ENCODE data around the gene ATP6V0E2. TPM values are rescaled to one million over a fixed set of nuclear protein-coding genes. Genes with fewer than 3 reads are reported as not detected.

Gene ATP6V0E2
- total RNA-seq, 4 donors from 2014 or later: 17.9 to 55.1 (median 32.7) TPM

DNA sequence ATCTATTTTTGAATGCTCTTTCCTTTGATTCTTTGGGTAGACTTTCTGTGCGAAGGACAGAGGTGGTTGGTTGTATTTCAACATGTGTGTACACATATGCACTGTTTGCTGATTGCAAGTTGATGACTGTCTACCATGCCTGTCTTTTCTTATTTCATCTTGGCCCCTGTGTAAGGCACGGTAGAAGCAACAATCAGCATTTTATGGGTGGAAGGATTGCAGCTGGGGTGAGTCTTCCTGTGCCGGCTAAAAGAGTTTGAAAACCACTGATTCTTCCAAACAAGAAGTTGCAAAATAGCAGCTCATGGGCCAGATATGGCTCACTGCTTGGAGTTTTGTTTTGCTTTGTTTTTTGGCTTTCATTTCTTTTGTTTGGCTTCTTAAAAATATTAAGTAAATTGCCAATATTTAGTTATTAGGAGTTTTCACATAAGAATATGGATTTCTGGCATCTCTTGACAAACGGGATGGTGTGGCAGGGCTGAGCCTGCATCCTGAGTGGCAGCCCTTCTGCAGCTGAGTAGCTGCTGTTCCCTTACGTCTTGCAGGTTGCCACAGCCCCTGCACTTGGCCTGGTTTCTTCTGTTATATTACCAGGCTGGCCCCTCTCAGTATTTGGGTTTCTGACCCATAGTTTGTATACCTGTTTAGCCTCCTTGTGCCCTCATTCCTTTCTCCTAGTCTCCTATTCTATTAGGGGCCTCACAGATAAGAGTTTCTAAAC lies 28.4 kb upstream of the ATP6V0E2 start:
- no peaks in the 10 kb centered on the region for H3K27me3 ChIP-seq
- no peak for DNase-seq (ENCODE audit: extremely low spot score)
- WGBS: 82% methylated on average over 5 of the region's 5 CpGs
- peaks cover 0 to 6% (median under 1%) of the 10 kb centered on the region in 4 donors for H3K4me1 ChIP-seq
- intact Hi-C loops (cut with DNase I): no loop called here
- H3K9me3 ChIP-seq: no peaks in the 10 kb centered on the region
- H3K27ac ChIP-seq (replicated peaks in 1 of 4): no peak overlapping the region
- TF ChIP-seq, protein P1, sequence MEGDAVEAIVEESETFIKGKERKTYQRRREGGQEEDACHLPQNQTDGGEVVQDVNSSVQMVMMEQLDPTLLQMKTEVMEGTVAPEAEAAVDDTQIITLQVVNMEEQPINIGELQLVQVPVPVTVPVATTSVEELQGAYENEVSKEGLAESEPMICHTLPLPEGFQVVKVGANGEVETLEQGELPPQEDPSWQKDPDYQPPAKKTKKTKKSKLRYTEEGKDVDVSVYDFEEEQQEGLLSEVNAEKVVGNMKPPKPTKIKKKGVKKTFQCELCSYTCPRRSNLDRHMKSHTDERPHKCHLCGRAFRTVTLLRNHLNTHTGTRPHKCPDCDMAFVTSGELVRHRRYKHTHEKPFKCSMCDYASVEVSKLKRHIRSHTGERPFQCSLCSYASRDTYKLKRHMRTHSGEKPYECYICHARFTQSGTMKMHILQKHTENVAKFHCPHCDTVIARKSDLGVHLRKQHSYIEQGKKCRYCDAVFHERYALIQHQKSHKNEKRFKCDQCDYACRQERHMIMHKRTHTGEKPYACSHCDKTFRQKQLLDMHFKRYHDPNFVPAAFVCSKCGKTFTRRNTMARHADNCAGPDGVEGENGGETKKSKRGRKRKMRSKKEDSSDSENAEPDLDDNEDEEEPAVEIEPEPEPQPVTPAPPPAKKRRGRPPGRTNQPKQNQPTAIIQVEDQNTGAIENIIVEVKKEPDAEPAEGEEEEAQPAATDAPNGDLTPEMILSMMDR (IDR thresholded peaks at IDR 0.05): no peak
- TF ChIP-seq EP300 (IDR thresholded peaks at IDR 0.05): no peak
- no peak for TF ChIP-seq POLR2AphosphoS5 (IDR thresholded peaks at IDR 0.05)
- TF ChIP-seq POLR2A (IDR thresholded peaks at IDR 0.05; ENCODE audit: low read depth): no peak
- peaks cover 24 to 60% (median 37%) of the 10 kb centered on the region in 4 donors for H3K36me3 ChIP-seq
- no peak overlapping the region for H3K4me3 ChIP-seq

GRCh38 chr7:149846021-149846420 lies 27.7 kb upstream of the ATP6V0E2 start:
- Histone ChIP-seq H3K4me1 (peaks cover 0 to 6% (median 0%) of the 10 kb centered on the region in 4 donors), H3K27ac (replicated peaks in 1 of 4) (no peak overlapping the region), H3K9me3 (no peaks in the 10 kb centered on the region), H3K27me3 (no peaks in the 10 kb centered on the region), H3K36me3 (peaks cover 24 to 65% (median 40%) of the 10 kb centered on the region in 4 donors), H3K4me3 (no peak overlapping the region)
- TF ChIP-seq POLR2AphosphoS5 (IDR thresholded peaks at IDR 0.05) (no peak), POLR2A (IDR thresholded peaks at IDR 0.05; ENCODE audit: low read depth) (no peak), EP300 (IDR thresholded peaks at IDR 0.05) (no peak)
- TF ChIP-seq, protein P1 (IDR thresholded peaks at IDR 0.05): no peak
- intact Hi-C loops (cut with DNase I): no loop called here
- DNase-seq (ENCODE audit: extremely low spot score): no peak
- 85% methylated on average over 9 of the region's 9 CpGs for WGBS

DNA sequence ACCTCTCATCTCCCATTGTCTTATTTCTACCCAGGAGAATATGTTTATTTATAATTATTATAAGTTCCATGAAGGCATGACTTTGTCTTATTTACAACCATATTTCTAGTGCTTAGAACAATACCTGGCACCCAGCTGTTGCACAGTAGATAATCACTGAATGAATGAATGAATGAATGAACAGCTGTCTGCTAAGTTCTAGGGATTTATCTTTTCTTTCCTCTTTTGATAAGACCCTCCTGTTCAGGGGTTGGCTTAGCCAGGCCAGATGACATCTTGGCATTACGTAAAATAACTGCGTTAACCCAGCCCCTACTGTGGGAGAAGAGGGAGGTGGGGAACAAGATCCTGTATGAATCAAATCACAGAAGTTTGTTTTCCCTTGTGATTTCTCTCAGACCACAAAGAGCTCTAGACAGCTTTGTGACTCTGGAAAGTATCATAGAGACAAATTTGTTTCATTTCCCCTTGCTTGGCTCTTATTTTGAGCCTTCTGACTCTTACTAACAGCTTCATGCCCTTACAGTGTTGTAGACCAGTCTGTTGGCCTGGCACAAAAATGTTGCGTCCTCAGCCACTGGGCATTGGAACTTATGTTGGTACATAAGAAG lies 27.2 kb upstream of the ATP6V0E2 start:
- intact Hi-C loops (cut with DNase I): no loop called here
- no peak overlapping the region for H3K4me3 ChIP-seq
- H3K9me3 ChIP-seq: no peaks in the 10 kb centered on the region
- DNase-seq (ENCODE audit: extremely low spot score): no peak
- H3K36me3 ChIP-seq: peaks cover 24 to 70% (median 40%) of the 10 kb centered on the region in 4 donors
- TF ChIP-seq POLR2A (IDR thresholded peaks at IDR 0.05; ENCODE audit: low read depth): no peak
- no peak for TF ChIP-seq POLR2AphosphoS5 (IDR thresholded peaks at IDR 0.05)
- TF ChIP-seq, protein P1 (IDR thresholded peaks at IDR 0.05): no peak
- TF ChIP-seq EP300 (IDR thresholded peaks at IDR 0.05): no peak
- 88% methylated on average over 3 of the region's 3 CpGs for WGBS
- H3K27me3 ChIP-seq: no peaks in the 10 kb centered on the region
- H3K4me1 ChIP-seq: peaks cover 0 to 6% (median 0%) of the 10 kb centered on the region in 4 donors
- no peak overlapping the region for H3K27ac ChIP-seq (replicated peaks in 1 of 4)

DNA sequence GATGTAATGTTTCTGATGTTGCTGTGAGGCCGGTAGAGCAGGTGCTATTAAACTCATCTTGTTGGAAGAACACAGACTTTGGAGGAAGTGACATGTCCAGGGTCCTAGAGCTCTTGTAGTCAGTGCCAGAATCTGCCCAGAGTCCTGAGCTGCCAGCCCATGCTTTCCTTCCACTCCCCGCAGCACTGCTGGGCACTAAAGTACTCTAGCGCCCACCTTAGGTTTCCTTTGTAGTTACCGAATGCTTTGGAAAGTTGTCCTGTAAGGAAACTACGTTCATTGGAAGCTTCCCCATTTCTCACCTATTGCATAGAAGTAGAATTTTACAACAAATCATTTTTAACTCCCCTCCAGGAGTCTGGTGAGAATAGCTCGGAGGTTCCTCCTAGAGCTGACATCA lies 24.6 kb upstream of the ATP6V0E2 start:
- no peak overlapping the region for H3K4me3 ChIP-seq
- intact Hi-C loops (cut with DNase I): no loop called here
- no peak for DNase-seq (ENCODE audit: extremely low spot score)
- peaks cover 0 to 6% (median 0%) of the 10 kb centered on the region in 4 donors for H3K4me1 ChIP-seq
- H3K36me3 ChIP-seq: peaks cover 24 to 85% (median 50%) of the 10 kb centered on the region in 4 donors
- H3K9me3 ChIP-seq: no peaks in the 10 kb centered on the region
- no peaks in the 10 kb centered on the region for H3K27me3 ChIP-seq
- TF ChIP-seq EP300 (IDR thresholded peaks at IDR 0.05) (no peak), POLR2A (IDR thresholded peaks at IDR 0.05; ENCODE audit: low read depth) (no peak), POLR2AphosphoS5 (IDR thresholded peaks at IDR 0.05) (no peak)
- TF ChIP-seq, protein P1 (IDR thresholded peaks at IDR 0.05): no peak
- no peak overlapping the region for H3K27ac ChIP-seq (replicated peaks in 1 of 4)
- WGBS: 91% methylated on average over 6 of the region's 6 CpGs
